Cerebellar cortex (tissue), 1 donor: ENCODE results near the gene DNAJC18.
A peak's percentile ranks its signal among the peaks of the same experiment; 100 is the strongest.
"Not testable (repeated sequence)": the region's sequence is repeated elsewhere in the genome, so short reads cannot be mapped to it uniquely, and the experiment has no call there.

Experiments
- DNase-seq: peaks from one replicate; pipeline ENCODE4 v3.0.0-alpha.2; 2015; ENCODE audit warnings: low spot score

DNAJC18 gene

DNA sequence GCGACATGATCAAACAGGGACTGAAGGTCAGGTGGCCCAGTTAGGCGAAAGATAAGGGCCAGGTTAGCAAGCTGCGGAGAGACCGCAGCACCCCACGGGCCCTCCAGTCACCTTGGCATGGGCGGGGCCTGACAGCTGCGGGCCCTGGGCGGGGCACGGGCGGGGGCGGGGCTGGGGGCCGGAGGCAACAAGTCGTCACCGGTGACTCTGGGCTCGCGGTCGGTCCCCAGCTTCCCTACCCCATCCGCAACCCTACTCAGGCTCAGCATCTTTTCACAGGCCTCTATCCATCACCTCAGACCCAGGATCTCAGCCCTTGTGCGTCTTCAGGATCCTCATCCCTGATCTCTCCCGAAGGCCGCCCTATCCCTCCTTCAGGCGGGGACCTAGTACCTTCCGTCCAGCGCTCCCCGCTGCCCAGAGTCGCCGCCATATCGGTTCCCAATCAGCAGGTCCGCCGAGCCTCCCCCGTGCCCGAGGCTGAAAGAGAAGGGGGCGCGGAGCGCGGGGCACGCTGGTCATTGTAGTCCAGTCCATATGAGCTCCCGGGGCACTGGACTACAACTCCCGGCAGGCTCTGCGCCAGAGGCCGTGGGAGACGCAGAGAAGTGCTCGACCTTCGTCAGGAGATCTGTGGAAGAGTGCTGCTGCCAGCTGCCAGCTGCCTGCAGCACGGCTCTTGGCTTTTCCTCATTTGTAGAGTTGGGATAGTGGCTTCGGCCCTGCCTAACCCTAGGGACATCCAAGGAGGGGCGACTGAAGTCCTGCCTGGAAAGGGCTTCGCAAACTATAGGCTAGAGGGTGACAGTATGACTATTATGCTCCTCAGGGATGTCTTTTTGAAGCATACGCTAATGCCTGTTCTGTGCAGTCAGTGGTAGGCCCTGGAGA, at the start of gene DNAJC18:
Gene DNAJC18 (minus strand): TSS at position 513 of the 891 bp plus-strand sequence. CDS start 80 bp downstream, at position 433.
- peak; percentile 96 for DNase-seq

DNA sequence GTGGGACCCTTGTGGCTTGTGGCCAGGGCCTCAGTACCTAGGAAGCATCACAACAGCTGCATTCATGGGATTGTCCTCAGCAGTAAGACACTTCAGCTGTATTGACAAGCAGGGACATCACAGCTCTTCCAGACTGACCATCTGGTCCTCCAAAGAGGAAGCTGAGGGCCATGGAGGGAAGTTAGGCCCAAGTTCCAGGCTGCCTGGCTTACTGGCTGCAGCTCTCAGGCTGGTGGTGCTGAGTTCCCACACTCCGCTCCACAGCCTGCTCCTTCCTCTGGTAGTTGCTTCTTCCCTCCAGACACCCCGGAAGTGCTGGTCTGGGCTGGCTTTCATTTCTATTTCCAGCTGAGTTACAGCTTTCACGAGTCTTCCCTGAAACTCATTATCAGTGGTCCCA, 48.9 kb upstream of the DNAJC18 start:
- no peak for DNase-seq

DNA sequence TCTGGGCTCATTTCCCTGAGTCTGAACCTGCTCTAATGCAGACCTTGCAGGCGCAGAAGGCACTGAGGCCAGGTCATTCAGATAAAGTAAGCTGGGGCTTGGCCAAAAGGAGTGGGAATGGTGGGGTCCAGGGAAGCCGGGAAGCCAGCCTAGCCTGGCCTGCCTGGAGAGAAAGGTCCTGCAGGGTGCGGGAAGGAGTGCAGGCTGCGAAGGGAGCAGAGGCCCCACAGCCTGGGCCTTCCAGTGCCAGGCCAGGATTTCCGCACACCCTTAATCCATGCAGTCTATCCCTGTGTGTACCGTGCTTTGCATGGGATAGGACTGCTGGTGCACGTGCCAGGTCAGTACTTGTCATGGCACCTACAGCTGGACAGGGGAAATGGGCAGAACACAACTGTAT, 46.9 kb upstream of the DNAJC18 start:
- DNase-seq: peak; percentile 20

DNA sequence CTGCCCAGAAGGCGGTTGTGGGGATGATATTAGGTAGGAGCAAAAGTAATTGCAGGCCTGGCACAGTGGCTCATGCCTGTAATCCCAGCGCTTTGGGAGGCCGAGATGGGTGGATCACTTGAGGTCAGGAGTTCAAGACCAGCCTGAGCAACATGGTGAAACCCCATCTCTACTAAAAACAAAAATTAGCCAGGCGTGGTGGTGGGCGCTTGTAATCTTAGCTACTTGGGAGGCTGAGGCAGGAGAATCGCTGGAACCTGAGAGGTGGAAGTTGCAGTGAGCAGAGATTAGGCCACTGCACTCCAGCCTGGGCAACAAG, 43.5 kb upstream of the DNAJC18 start:
- not testable (repeated sequence) for DNase-seq

DNA sequence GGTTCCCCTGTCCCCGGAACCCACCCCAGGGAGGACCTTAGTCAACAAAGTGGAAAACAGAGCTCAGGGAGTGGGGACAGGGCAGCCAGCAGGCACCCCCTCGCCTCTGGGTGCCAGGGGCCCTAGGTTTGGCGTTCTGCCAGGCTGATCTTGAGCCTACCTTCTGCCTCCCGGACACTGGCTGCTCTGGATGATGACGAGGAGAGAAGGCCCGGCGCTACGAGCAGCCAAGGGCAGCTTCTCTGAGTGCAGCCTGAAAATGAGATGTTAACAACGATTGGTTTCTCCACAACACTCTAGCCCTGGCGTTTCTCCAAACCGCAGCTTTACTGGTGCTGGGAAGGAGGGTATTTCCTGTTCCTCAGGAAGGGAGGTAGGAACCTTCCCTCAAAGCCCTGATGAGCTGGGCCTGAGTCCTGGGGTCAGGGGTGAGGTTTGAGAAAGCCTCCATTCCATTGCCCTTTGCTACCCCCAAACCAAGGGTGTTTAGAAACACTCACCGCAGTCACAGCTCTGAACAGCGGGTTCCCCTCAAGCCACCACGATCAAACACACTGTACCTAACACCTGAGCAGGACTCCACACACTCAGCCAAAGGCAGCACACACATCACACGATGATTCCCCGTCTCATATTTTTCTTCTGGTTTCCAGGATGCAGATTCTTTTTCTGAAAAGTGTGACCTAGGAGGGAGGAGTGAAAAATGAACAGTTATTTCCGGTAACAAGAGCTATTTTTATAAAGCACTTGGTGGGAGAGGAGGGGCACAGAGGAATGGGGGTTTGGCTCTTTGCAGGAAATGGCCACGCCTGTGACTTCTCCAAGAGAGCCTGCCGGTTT, 42.9 kb upstream of the DNAJC18 start, which contains the start of gene STING1:
Gene STING1 (minus strand): TSS at position 709 of the 840 bp plus-strand sequence. CDS start 1,054 bp downstream, outside the sequence.
- peak; percentile 48 for DNase-seq

DNA sequence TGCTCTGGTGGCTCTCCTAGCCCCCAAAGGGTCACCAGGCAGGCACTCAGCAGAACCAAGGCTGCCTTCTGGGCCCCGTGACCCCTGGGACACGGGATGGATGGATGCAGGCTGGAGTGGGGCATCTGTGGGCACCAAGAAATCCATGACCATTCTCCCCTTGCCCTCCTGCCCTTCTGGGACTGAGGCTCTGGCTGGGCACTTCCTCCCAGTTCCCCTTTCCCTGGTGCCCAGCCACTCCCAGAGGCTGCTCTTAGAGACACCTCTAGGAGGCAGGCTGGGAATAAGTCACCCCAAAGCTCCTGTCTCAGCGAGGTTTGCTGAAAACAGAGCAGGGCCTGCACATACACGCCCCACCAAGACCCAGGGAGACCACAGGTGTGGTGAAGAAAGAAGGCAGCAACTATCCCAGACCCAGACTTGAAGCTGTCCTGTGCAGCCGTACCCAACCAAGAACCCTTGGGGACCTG, 42.3 kb upstream of the DNAJC18 start:
- DNase-seq: peak; percentile 28

DNA sequence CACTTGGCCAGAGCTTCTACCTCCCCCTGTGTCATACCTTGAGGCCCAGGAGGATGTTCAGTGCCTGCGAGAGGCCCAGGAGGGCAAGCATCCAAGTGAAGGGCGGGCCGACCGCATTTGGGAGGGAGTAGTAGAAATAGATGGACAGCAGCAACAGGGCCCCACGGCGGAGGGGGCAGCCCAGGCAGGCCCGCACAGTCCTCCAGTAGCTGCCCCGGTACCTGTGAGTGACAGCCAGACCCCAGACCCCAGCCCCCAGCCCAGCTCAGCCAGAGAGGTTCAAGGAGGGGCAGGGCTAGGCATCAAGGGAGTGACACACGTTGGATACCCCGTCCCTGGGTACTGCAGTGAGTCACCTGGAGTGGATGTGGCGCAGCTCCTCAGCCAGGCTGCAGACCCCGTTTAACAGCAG, 41.8 kb upstream of the DNAJC18 start:
- no peak for DNase-seq

DNA sequence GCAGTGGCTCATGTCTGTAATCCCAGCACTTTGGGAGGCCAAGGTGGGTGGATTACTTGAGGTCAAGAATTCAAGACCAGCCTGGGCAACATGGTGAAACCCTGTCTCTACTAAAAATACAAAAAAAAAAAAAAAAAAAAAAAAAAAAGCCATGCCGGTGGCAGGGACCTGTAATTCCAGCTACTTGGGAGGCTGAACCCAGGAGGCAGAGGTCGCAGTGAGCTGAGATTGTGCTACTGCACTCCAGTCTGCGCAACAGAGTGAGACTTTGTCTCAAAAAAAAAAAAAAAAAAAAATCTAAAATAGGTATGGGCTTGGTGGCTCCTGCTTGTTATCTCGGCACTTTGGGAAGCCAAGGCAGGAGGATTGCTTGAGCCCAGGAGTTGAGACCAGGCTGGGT, 40.4 kb upstream of the DNAJC18 start:
- not testable (repeated sequence) for DNase-seq

DNA sequence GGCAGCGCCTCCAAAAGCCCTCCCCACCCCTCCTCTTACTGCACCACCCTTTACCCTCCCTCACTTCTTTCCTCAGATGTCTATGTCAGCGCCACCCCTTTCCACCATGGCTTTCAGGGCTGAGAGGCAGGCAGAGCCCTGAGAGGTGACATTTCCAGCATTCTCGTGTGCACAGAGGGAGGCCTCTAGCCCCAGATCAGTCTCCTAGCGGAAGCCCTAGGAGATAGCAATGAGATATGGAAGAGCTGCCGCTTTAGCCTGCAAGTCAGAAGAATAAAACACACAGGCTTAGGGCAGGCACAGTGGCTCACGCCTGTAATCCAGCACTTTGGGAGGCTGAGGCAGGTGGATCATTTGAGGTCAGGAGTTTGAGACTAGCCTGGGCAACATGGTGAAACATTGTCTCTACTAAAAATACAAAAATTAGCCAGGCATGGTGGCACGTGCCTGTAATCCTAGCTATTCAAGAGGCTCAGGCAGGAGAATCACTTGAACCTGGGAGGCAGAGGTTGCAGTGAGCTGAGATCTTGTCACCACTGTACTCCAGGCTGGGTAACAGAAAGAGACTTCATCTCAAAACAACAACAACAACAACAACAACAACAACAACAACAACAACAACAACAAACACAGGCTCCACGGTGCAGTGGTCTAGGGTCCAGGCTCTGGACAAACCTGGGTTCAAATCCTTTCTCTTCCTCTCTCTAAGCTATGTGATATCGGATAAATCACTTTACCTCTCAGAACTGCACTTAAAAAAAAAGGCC, 39.5 kb upstream of the DNAJC18 start:
- not testable (repeated sequence) for DNase-seq

DNA sequence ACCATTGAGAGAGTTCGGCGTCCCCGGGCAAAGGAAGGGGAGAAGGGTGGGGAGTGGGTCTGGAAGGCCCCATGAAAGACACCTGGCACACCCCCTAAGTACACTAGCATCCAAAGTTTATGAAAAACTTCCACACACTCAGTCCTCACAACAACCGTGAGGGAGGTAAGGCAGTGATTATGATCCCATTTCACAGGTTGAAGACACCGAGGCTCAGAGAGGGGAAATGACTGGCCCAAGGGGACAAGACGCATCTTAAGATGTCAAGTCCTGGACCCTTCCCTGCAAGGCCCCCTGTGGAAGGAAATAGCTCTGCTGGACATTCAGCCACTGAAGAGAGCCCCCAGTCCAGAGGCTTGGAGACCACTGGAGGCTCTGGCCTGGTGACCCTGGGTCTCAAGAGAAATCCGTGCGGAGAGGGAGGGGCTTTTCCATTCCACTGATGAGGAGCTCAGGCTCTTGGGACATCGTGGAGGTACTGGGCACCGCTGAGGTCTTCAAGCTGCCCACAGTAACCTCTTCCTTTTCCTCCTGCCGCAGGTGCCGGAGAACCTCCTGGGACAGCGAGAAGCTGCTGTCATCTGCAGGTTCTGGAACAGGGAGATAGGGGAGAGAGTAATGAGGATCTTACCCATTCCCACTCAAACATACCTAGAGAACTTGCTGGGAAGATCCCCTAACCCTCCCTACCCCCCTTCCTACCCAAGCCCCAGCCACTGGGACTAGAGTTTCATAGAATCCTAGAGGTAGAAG, 36.7 kb upstream of the DNAJC18 start:
- DNase-seq: no peak

DNA sequence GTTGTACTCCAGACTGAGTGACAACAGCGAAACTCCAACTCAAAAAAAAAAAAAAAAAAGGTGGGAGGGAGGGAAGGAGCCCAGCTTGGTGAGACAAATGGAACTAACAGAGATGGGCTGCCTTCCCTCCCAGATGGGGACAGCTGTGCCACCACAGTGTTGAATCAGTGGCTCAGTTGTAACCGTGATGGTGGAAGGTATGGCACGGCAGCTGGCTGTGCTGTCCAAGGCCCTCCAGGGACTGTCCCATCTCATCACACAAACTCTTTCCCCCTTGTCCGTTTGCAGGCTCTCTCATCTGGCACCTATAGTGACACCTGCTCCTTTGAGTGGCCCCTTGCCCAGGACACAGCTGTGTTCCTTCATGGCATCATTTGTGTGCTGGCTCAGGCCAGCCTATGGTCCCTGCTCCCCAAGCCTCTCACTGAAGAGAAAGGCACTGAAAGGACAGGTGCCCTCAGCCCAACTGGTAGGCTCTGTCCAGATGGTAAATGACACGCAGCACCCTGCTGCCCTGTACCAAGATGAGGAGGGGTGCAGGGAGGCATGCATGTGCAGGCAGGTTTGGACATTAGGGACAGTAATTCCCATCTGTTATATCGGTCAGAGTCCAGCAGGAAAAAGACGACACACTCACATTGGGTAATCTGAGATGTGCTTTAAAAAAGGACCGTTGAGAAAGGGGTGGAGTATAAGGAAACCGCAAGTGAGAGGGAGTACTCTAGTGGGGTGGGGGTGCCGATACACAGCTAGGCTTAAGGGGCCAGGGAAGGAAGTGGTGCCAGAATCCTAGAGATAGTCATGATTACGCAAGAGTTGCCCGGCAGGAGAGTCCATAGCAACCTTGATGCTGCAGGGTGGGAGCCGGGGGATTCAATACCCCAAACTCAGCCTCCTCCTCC, 35.8 kb upstream of the DNAJC18 start:
- peak; percentile 44 for DNase-seq

DNA sequence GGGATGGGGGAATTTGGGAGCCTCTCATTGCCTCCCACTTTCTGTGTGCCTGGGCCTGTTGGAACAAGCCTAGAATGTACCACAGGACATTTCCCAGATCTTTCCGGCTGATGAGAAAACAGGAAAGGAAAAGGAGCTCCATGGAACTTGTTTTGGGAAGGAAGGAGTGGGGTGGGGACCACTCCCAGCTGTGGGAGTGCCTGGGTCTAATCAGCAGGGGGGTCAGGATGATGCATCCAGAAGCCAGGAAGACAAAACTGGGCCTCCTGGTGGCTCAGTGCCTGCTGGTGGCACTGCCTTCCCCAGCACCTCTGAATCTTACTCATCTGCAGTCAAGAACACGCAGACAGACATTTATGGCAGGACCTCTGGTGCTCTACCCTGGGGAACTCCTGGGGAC, 34.2 kb upstream of the DNAJC18 start:
- DNase-seq: no peak

DNA sequence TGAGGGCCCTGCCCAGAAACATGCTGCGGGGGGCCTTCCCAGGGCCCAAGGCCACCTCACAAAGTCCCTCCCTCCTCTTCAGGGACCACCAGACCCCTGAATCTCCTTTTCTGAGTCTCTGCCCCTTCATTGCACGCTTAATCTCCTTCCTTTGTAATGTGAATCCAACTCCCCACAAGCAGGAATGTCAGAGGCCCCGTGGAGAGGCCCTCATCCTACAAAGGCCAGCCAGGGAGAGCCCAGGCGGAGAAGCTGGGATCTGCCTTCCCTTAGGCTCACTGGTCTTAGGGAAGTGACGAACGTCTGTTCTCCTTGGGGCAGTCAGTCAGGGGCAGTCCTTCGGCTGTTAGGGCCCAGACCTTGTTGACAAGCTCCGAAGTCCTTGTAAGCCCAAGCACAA, 33.8 kb upstream of the DNAJC18 start:
- DNase-seq: no peak

DNA sequence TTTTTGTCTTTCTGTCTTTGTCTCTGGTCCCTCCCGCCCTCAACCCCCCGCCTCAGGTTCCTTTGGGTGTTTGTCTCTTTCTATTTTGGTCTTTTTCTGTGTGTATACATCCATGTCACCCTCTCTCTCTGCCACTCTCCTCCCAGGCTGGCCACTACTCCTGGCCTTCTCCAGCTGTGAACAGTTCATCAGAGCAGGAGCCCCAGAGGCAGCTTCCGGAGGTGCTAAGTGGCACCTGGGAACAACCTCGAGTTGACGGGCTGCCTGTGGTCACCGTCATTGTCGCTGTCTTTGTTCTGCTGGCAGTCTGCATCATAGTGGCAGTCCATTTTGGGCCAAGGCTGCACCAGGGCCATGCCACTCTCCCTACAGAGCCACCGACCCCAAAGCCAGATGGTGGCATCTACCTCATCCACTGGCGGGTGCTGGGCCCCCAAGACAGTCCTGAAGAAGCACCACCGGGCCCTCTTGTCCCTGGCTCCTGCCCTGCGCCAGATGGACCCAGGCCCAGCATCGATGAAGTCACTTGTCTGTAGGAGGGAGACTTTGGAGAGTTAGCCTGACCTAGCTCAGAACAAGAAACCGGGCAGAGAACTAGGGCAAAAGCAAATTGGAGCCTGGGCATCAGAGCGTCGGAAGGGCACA, 33.2 kb upstream of the DNAJC18 start:
- no peak for DNase-seq

DNA sequence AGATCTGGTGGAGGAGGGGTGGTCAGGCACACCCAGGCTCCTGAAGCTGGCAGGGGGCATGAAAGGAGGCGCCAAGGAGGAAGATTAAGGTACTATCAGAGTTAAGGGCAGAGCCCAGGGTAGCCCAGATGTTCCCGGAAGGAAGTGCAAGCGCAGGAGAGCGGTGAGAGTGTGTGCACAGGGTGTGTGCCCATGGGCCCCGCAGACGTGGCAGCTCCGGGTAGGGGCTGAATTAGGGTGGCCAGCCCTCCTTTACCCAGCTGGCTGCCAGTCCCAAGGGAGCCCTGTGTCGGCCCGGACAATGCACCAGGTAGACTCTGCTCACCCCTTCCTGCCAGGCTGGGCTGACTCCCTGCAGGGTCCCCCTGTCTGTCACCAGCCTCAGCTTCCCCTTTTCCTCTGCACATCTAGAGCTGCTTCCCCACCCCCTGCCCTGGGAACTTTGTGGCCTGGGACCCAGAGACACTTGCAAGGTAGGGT, 31.5 kb upstream of the DNAJC18 start, which contains the start of gene SMIM33:
Gene SMIM33 (plus strand): TSS at position 184 of the 480 bp plus-strand sequence. CDS start 118 bp downstream, at position 302.
- no peak for DNase-seq

DNA sequence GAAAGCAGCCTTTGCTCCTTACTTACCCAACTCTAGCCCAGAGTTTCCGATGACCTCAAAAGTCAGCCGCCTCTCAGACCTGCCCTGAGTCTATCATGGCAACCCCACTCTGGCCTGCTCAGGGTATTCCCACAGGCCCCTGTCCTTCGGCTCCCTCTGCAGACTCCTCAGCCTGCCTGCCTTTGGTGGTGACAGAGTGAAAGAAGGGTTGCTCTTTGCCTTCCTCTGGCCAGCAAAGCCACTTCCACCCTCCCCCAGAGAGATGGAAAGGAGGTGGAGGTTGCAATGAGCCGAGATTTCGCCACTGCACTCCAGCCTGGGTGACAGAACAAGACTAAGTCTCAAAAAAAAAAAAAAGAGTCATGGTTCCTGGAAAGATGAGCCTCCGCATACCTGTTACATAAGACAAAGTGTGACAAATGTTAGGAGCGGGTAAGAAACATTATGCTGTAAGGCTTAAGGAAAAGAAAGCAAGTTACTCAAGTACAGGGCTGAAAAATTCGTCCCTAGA, 29.2 kb upstream of the DNAJC18 start:
- DNase-seq: peak; percentile 25

DNA sequence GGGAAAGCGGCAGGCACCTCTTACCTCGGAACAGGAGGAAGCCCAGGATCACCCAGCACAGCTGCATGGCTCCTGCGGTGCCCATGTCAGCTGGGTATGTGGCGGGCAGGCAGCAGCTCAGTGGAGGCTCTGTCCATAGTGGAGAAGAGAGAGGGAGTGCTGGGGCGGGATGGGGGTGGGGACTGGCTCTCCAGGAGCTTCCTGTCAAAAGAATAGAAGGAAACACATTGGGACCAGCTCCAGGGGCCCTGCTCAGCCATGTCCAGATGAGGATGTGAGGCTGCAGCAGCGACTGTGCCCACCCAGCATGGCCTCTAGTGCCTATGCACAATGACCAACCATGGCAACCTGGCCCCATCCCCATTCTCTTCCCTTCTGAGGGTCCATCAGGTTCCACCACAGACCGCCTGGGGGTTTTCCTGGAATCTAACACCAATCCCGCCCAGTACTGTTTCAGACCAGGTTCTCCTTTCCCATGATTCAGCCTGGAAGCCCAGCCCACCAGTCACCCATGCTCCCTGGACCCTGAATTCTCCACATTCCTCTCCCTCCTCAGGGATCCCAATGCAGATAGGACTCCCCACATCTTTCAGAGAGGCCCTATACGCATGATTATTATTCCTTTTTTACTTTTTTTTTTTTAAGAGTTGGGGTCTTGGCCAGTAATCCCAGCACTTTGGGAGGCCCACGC, 23.4 kb upstream of the DNAJC18 start, which contains the start of gene ECSCR:
Gene ECSCR (minus strand): TSS at position 158 of the 691 bp plus-strand sequence. CDS start 73 bp downstream, at position 85.
- no peak for DNase-seq

DNA sequence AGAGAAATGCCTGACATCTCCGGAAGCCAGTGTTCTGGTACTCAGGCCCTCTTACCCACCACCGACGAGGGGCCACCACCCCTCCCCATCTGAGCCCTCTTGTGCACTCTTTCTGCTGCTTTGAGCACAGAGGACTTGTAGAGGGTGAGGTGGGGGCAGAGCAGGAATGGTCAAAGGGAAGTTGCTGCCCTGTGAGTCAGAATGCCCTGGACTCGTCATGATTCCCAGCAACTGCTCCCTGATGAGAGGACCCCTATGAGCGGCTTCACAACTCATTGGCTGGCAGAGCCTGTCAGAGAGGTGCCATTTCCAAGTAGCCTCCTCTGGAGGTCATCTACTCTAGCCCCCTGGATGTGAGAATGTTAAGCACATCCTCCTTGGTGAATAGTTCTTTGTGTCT, 22.4 kb upstream of the DNAJC18 start:
- DNase-seq: no peak
